Occipital lobe (tissue), 2 donors: ENCODE results near the gene RNF166. TPM values are rescaled to one million over a fixed set of nuclear protein-coding genes. Genes with fewer than 3 reads are reported as not detected.

ENCODE experiments used
- DNase-seq: peaks from one replicate; lab custom pipeline; 2025; lab: John Stamatoyannopoulos, UW
- total RNA-seq: library from RNA; depleted of rRNA; stranded (reverse); fragments of >200 nt; gene quantifications from one replicate; pipeline ENCODE4 v1.2.3, GENCODE V29; 2014

Gene RNF166
- total RNA-seq, 1 donor from 2014 or later: 10.9 TPM

- no peak for DNase-seq
Observed at GRCh38 chr16:88739139-88739976, 33.1 kb upstream of the RNF166 start.

DNA sequence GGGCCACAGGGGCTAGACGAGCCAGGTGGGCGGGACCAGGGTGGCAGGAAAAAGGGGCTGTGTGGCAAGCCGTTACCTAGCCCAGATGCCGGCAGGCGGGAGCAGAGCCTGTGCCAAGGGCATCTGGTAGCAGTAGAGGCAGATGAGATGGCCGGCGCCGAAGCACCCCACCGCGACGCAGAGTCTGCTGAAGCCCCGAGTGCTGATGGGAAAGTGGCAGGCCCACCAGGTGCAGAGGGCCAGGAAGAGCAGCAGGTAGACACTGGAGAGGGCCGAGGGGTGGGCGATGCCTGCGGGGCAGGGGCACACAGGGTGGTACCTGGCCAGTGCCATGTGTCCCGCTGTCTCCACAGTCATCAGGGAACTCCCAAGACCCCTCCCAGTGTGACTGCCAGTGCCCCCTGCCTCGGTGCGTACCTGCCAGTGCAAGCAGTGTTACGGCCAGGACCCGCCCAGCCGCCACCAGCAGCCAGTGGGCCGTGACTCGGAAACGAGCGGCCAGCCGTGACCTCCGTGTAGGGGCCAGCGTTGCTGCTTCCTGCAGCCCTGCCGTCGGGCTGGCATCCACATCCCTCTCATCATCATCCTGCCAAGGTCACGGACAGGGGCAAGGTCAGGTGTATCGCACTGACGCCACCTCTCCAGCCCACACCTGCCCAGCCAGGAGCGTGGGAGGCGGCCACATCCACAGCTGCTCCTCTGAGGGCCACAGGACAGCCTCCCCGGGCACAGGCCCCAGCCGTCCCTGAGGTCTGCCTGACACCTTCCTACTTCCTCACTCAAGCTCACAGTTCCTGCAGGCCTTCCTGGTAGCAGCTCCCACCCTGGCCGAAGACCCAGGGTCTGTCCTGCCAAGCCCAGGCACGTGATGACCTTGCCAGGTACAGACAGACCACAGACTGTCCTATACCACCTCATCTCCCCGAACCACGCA is 32.2 kb upstream of the RNF166 start:
- no peak for DNase-seq

- DNase-seq: peak; percentile 38
Observed at GRCh38 chr16:88737298-88738150, 31.3 kb upstream of the RNF166 start.

GRCh38 chr16:88736496-88736895 is 30.3 kb upstream of the RNF166 start:
- DNase-seq: no peak

DNA sequence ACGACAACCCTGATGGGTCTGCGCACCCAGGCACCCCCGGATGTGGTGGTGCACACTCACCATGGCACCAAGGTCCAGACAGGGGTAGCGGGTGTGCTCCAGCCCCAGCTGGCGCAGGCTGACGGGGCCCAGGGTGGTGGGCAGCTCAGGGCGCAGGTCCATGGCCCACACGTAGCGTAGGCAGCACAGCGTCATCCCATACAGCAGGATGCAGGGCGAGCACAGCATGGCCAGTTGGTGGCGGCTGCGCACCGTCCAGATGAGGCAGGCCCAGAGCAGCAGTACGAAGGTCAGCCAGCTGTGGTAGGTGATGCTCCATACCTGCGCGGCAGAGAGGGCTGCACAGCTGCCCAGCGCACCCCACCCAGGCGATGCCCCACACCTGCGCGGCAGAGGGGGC is 29.9 kb upstream of the RNF166 start:
- DNase-seq: no peak

GRCh38 chr16:88735616-88736015 is 29.4 kb upstream of the RNF166 start:
- DNase-seq: no peak

GRCh38 chr16:88735121-88735520 is 28.9 kb upstream of the RNF166 start:
- DNase-seq: no peak

GRCh38 chr16:88734361-88734728 is 28.1 kb upstream of the RNF166 start:
- no peak for DNase-seq

DNA sequence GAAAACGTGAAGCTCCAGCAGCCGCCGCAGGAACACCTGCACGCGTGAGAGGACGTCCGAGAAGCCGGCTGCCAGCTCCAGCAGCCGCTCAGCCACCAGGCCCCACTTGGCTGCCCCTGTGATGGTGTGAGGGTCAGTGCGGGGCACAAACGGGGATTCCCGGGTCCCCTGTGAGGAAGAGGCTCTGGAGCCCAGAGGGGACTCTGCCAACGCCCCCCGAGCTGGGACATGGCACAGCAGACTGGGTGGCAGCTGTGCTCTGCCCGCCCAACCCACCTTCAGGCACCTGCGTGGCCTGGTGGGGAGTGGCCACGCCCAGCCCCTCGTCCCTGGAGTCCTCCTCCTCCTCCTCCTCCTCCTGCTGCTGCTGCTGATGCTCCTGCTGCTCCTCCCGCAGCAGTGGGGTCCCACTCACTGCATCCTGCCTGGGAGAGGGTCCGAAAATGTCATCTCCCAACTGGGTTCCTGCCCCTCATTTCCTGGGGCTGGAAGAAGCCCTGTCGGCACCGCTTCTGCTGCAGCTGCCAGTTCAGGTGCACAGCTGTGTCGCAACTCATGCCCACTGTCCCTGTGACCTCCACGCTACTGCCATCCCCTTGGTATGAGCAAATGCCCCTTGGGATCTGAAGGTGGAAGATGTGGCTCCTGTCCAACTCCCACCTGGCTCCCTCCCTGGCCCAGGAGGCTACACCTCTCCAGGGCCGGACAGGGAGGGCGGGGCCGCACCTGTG is 27.6 kb upstream of the RNF166 start:
- DNase-seq: no peak

DNA sequence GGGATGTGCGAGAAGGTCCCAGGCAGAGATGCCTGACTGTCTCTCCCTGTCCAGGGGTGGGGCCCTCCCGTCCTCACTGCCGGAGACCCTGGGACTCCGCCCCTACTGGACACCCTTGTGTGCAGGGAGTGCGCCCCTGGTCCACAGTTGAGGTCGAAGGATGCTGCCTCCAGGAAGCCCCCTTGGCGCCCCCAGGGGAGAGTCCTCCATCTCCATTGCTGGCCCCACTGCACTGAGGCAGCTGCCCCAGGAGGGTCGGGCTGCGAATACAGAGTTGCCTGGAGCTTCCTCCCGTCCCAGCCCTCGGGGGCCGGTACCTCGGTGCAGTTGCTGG is 26.7 kb upstream of the RNF166 start:
- no peak for DNase-seq

DNA sequence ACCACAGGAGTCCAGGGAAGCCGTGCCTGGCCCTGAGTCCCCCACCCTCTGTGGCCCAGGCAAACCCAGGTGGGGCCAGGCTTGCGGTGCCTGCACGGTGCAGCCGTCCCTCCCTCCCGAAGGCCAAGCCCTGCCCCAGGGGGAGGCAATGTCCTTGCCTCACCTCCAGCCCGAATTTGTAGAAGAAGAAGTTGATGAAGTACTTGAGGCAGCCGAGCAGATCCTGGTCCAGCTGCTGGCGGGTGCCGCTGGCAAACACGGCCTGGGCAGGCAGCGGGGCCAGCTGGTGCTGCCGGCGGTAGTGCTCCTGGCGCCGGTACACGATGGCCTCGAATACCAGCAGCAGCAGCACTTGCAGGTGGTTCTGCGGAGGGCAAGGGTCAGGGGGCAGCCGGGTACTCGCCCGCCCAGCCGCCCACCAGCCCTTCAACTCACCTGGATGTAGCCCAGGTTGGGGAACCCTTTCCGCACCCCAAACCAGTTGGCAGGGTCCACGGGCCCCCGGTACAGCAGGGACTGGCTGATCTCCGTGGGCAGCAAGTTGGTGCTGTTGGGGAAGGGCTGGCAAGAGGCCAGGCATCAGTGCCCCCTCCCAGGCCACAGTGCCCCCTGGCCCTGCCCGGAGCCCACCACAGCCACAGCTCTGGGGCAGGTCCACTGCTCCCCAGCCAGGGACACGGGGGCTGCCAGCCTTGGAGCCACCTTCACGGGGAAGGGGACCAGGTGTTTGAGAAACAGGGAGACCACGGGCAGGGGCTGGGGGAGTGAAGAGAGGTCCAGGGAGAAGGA is 26.2 kb upstream of the RNF166 start:
- no peak for DNase-seq

DNA sequence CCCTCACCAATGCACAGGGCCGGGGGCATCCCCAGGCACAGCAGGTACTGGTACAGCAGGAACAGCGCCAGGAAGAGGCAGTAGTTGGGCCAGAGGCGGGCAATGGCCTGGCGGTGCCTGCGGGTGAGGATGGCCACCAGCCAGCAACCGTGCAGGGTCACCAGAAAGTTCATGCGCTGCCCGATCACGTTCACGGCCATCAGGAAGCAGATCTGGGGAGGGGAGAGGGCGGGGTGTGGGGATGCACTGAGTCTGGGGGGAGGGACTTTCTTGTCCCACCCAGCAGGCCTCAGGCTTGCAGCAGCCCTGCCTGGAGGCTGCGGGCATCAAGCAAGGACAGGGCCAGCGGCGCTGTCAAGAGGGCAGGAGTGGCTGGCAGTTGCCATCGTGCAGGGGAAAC is 25.5 kb upstream of the RNF166 start:
- DNase-seq: no peak

DNA sequence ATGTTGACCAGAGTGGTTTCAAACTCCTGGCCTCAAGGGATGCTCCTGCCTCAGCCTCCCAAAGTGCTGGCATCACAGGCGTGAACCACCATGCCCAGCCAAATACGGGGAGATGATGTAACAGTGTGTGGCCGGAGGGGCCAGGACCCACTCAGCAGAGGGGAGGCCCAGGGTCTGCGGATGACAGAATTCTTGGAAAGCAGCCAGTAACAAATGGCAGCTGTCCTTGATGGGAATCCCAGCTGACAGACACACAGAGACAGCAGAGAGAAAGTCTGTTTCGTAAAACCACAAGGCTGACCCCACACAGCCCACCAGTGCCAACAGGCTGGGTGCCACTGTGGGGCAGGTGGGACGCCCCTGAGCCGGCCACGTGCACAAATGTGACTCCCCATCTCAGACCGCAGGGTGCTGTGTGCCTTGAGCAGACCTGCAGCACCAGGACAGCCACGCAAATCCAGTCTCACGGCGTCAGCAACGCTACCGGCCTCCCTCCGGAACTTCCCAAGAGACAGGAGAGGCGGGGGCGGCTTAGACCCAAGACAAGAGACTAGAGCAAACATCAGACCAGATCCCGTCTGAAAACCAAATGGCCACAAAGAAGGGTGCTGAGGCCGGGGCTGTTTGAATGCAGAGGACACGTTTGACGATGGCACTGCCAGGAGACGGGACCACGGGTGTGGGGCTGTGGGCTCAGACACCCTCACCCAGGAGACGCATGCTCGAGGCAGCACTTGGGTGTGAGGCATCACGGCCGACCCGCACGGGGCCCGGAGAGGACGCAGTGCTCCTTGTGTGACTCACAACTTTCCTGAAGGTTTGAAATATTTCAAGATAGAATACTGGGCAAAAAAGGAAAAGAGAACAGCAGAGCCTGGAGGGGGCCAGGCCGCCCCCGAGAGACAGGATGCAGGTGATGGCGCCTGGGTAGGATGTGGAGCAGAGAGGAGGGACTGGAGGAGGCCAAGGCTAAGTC is 24.7 kb upstream of the RNF166 start:
- no peak for DNase-seq

- no peak for DNase-seq
Observed at GRCh38 chr16:88727871-88728270, 21.7 kb upstream of the RNF166 start.

DNA sequence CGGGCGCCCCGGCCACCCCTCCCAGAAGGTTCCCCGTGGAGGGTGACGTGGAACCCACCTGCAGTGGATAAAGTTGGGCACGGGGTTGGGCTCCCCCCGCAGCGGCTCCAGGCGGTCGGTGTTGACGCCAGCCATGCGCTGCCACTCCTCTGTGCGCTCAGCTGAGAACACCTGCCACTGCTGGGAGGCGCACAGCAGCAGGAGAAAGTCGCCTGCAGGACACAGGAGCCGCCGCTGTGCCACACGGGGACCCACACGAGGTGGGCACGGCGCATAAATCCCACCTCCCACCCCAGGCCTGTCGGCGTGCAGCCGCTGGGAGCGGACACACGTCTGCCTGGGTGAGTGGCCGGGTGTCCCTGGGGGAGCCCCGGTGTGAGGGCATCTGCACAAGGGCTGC is 20.8 kb upstream of the RNF166 start:
- DNase-seq: no peak

DNA sequence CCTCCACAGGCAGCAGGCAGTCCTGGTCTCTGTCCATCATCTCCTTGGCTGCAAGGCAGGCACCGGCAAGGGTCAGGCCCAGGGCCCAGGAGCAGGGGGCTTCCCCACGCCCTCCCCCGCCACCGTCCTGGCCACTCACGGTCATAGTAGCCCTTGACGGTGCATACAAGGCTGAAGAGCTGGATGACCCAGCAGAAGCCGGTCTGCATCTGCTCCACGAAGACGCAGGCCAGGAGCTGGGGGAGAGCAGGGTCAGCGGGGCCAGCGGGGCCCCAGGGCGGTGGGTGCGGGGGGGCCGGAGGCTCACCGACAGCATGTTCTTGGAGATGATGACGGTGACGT is 20.2 kb upstream of the RNF166 start:
- no peak for DNase-seq

DNA sequence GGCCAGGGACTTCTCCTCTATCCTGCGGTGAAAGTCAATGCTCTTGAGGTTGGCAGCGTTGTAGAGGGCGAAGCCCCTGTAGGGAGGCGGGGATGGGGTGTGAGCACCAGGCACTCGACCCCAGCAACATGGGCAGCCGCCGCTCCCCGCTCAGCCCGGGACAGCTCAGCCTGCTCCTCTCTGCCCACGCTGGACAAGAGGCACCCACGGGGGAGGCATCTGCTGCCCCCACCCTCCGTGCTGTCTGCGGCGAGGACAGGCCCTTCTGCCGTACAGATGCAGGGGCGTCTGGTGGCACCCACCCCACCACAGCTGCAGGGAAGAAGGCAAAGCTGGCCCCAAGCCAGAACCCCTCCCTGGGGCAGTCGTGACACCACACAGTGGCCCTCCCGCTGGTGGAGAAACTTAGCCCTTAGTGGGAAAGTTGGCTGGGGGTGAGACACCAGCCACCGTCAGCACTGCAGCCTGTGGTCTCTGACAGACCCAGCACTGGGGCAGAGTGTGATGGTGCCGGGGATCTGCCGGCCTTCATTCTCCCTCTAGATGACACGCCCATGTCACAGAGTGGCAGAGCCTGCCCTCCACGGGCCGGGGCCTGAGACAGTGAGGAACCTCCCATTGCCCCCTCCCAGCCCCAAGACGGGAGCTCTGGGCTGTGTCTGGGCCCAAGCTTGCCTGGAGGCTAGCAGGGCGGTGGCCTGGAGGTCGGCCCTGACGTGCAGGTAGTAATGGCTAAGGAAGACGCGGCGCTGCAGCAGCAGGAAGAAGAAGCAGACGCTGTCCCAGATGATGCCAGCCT is 19.6 kb upstream of the RNF166 start:
- DNase-seq: no peak

DNA sequence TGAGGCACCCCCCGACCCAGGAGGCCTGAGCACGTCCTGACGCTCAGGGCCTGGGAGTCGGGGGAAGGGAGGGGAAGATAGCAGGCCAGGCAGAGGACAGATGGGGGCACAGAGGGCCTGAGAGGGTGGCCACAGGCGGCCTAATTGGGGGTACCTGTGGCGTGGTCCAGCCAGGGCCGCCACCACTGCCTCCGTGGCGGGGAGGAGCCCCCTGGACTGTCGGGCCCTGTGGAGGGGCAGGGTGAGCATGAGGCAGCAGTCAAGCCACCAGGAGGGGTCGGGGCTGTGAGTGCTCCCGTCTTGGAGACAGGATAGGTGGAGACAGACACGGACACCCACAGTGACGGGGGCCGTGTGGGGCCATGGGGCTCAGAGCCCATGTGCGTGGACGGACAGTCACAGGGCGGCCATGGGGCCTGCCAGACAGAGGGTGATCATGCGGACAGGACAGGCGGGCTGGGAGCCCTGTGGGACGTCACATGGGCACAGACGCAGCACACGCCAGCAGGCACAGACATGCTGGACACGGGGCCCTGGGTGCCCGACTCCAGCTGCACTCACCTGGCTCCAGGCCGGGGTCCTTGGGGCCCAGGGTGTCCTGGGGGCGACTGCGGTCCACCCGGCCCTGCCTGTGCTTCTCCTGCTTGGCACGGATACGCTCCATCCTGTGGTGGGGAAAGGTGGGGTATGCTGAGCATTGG is 18.8 kb upstream of the RNF166 start:
- DNase-seq: no peak
